Upper lobe of left lung (tissue), 6 donors: ENCODE results near the gene KLHL18. TPM values are rescaled to one million over a fixed set of nuclear protein-coding genes. Genes with fewer than 3 reads are reported as not detected.
"Not testable (repeated sequence)": the region's sequence is repeated elsewhere in the genome, so short reads cannot be mapped to it uniquely, and the experiment has no call there.

Experiments
- ATAC-seq, 2 donors: fragments of 200-7000 bp; cut with Tn5 transposase; one replicate each; pipeline ENCODE4 v1.9.1; 2022; ENCODE audit warnings: mild to moderate bottlenecking in 2 of 2, moderate library complexity in 2 of 2; ENCODE audit not compliant: low FRiP score in 2 of 2
- DNase-seq, 2 donors: peaks; one replicate each; pipeline ENCODE4 v3.0.0-alpha.2; 2019 to 2020
- H3K27ac ChIP-seq, 4 donors: fragments of 200-600 bp; sonication (generic); one replicate each; pipeline ENCODE4 v1.5.1; 2016 to 2019
- H3K27me3 ChIP-seq, 4 donors: fragments of 200-600 bp; sonication (generic); one replicate each; pipeline ENCODE4 v1.5.1; 2017 to 2019
- H3K36me3 ChIP-seq, 4 donors: fragments of 200-600 bp; sonication (generic); one replicate each; pipeline ENCODE4 v1.5.1; 2016 to 2019
- H3K4me1 ChIP-seq, 4 donors: fragments of 200-600 bp; sonication (generic); one replicate each; pipeline ENCODE4 v1.5.1; 2018 to 2019
- H3K4me3 ChIP-seq, 4 donors: fragments of 200-600 bp; sonication (generic); one replicate each; pipeline ENCODE4 v1.5.1; 2017 to 2019; ENCODE audit warnings: mild to moderate bottlenecking in 2 of 4, moderate library complexity in 1 of 4
- H3K9me3 ChIP-seq, 4 donors: fragments of 200-600 bp; sonication (generic); one replicate each; pipeline ENCODE4 v1.5.1; 2018 to 2019
- EP300 ChIP-seq, 4 donors: sonication (generic); formaldehyde crosslinking; IDR thresholded peaks; one replicate each; pipeline ENCODE4 v1.5.1; 2017; ENCODE audit warnings: antibody characterized with exemption in 4 of 4, control low read depth in 2 of 4
- POLR2A ChIP-seq, 4 donors: fragments of 450-650 bp; IDR thresholded peaks; one replicate each; pipeline ENCODE4 v1.5.1; 2016 to 2017; ENCODE audit warnings: antibody characterized with exemption in 4 of 4, mild to moderate bottlenecking in 2 of 4
- POLR2AphosphoS5 ChIP-seq, 2 donors: sonication (generic); formaldehyde crosslinking; IDR thresholded peaks; one replicate each; pipeline ENCODE4 v1.5.1; 2017; ENCODE audit warnings: antibody characterized with exemption in 2 of 2
- WGBS, 2 donors: methylation state at CpG; one replicate each; pipeline ENCODE4 v1.1.5; 2017 to 2018; 5-methylcytosine and 5-hydroxymethylcytosine counted together
- total RNA-seq, 6 donors: library from RNA; depleted of rRNA in 4 of 6; stranded (reverse); fragments of >200 nt in 4 of 6; gene quantifications; one replicate each; pipeline versions ENCODE4 v1.1.0 to v1.2.1, GENCODE V29; 2016 to 2021
- TF ChIP-seq, protein P1 (sequence below), 6 experiments: fragments of 450-650 bp in 4 of 6; fragments of 200-600 bp in 2 of 6; sonication (generic) in 2 of 6; IDR thresholded peaks; one replicate each; pipeline ENCODE4 v1.5.1; 2016 to 2019; ENCODE audit warnings: antibody characterized with exemption in 6 of 6
- donor health status: DM: no; HTN: no; CAD: no; lungs with moderate emphysema.
- donor health status: DM: no; HTN: yes; CAD: no; lungs with severe emphysema.

Gene KLHL18
- total RNA-seq, 6 donors from 2014 or later = 12.6 to 35.5 (median 19.4) TPM

DNA sequence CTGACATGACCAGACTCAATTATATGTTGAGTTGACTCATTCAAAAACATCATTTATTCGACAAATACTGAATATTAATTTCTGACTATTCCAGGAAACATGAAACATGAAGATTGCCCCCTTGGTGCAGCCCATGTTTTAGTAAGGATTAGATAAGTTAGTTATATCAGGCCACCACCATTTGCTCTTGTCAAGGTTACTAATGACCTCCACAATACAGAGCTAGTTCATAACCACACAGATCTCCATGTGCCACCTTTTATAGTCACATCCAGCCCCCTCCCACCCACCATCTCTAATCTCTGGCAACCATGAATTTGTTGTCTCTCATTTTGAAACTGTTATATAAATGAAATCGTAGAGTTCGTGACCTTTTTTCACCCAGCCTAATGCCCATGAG lies 15.7 kb downstream of the KLHL18 start:
- Histone ChIP-seq H3K9me3 (no peaks in the 10 kb centered on the region), H3K4me1 (peaks cover 5 to 22% (median 13%) of the 10 kb centered on the region in 4 donors), H3K27ac (no peak overlapping the region), H3K27me3 (no peaks in the 10 kb centered on the region), H3K36me3 (peaks cover 0 to 15% (median 6%) of the 10 kb centered on the region in 4 donors), H3K4me3 (no peak overlapping the region)
- WGBS, 2 donors = 91 to 94% methylated on average over 3 of the region's 3 CpGs
- DNase-seq (no peak), ATAC-seq (no peak)
- no peak for TF ChIP-seq POLR2AphosphoS5 (IDR thresholded peaks at IDR 0.05)
- TF ChIP-seq EP300 (IDR thresholded peaks at IDR 0.05) = no peak
- TF ChIP-seq, protein P1, sequence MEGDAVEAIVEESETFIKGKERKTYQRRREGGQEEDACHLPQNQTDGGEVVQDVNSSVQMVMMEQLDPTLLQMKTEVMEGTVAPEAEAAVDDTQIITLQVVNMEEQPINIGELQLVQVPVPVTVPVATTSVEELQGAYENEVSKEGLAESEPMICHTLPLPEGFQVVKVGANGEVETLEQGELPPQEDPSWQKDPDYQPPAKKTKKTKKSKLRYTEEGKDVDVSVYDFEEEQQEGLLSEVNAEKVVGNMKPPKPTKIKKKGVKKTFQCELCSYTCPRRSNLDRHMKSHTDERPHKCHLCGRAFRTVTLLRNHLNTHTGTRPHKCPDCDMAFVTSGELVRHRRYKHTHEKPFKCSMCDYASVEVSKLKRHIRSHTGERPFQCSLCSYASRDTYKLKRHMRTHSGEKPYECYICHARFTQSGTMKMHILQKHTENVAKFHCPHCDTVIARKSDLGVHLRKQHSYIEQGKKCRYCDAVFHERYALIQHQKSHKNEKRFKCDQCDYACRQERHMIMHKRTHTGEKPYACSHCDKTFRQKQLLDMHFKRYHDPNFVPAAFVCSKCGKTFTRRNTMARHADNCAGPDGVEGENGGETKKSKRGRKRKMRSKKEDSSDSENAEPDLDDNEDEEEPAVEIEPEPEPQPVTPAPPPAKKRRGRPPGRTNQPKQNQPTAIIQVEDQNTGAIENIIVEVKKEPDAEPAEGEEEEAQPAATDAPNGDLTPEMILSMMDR (IDR thresholded peaks at IDR 0.05) = no peak
- no peak for TF ChIP-seq POLR2A (IDR thresholded peaks at IDR 0.05)

DNA sequence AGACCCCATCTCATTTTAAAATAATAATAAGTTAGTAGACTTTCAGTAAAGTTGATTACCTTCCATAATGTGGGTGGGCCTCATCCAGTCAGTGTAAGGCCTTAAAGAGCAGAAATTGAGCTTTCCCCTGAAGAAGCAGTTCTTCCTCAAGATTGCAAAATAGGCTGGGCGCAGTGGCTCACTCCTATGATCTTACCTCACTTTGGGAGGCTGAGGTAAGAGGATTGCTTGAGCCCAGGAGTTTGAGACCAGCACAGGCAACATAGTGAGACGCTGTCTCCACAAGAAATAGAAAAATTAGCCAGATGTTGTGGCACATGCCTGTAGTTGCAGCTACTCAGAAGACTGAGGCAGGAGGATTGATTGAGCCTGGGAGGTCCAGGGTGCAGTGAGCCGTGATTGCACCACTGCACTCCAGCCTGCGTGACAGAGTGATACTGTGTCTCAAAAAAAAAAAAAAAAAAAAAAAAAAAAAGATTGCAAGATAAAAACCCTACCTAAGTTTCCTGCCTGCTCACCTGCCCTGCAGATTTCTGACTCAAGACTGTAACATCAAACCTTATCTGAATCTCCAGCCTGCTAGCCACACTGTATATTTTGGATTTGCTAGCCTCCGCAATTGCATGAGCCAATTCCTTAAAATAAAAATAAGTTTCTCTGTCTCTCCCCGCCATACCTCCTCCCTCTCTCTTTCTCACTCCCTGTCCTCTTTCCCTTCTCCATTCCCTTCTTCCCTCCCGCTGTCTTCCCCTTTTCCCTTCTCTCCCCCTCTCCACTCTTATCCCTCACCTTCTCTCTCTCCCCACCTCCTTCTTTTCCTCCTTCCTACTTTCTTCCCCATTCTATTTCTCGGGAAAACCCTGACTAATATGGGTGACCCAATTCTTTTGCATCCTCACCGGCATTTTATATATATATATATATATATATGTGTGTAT lies 16.9 kb downstream of the KLHL18 start:
- ATAC-seq = no peak
- H3K27ac ChIP-seq = no peak overlapping the region

DNA sequence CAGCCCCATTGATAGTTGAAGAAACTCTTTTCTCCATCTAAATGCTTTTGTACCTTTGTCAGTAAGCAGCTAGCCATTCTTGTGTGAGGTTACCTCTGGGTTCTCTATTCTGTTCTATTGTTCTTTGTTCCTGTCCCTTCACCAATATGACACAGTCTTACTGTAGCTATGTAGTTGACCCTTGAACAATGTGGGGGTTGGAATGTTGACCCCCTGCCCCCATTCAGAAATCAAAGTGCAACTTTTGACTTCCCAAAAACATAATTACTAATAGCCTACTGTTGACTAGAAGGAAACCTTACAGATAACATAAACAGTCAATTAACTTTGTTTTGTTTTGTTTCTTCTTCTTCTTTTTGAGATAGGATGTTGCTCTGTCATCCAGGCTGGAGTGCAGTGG lies 18.7 kb downstream of the KLHL18 start:
- H3K4me1 ChIP-seq = peaks cover 4 to 14% (median 8%) of the 10 kb centered on the region in 4 donors
- no peak overlapping the region for H3K27ac ChIP-seq
- TF ChIP-seq POLR2A (IDR thresholded peaks at IDR 0.05) = no peak
- TF ChIP-seq EP300 (IDR thresholded peaks at IDR 0.05) = no peak
- TF ChIP-seq POLR2AphosphoS5 (IDR thresholded peaks at IDR 0.05) = no peak
- TF ChIP-seq, protein P1 (IDR thresholded peaks at IDR 0.05) = no peak
- peaks cover 0 to 16% (median 8%) of the 10 kb centered on the region in 4 donors for H3K36me3 ChIP-seq
- DNase-seq (no peak), ATAC-seq (no peak)
- no peaks in the 10 kb centered on the region for H3K27me3 ChIP-seq
- H3K9me3 ChIP-seq = no peaks in the 10 kb centered on the region
- no peak overlapping the region for H3K4me3 ChIP-seq

More for the DNA sequence above, 16.9 kb downstream of the KLHL18 start:
- H3K27me3 ChIP-seq = no peaks in the 10 kb centered on the region
- no peak overlapping the region for H3K4me3 ChIP-seq
- H3K4me1 ChIP-seq = peaks cover 5 to 22% (median 11%) of the 10 kb centered on the region in 4 donors
- WGBS, 2 donors = 87 to 90% methylated on average over 9 of the region's 9 CpGs
- DNase-seq = no peak
- TF ChIP-seq POLR2AphosphoS5 (IDR thresholded peaks at IDR 0.05) (no peak), POLR2A (IDR thresholded peaks at IDR 0.05) (no peak), EP300 (IDR thresholded peaks at IDR 0.05) (no peak)
- TF ChIP-seq, protein P1 (IDR thresholded peaks at IDR 0.05) = no peak
- H3K36me3 ChIP-seq = peaks cover 0 to 16% (median 8%) of the 10 kb centered on the region in 4 donors
- no peaks in the 10 kb centered on the region for H3K9me3 ChIP-seq

DNA sequence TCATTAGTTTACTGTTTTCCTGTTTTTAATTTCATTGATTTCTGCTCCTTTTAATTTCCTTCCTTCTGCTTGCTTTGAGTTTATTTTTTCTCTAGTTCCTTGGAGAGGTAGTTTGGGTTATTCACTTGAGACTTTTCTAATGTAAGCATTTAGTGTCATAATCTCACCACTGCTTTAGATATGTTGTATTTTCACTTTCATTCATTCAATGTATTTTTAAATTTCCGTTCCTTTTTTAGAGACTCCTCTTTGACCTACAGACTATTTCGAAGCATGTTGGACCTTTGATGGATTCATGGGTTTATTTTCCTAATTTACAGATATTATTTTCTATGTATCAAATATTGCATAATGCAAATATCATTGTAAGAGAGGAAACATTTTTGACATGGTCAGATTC lies 23.3 kb downstream of the KLHL18 start:
- Histone ChIP-seq H3K9me3 (no peaks in the 10 kb centered on the region), H3K4me1 (no peaks in the 10 kb centered on the region), H3K27ac (no peak overlapping the region), H3K4me3 (no peak overlapping the region), H3K27me3 (no peaks in the 10 kb centered on the region), H3K36me3 (peaks cover 0 to 24% (median 11%) of the 10 kb centered on the region in 4 donors)
- TF ChIP-seq POLR2A (IDR thresholded peaks at IDR 0.05) (no peak), POLR2AphosphoS5 (IDR thresholded peaks at IDR 0.05) (no peak), EP300 (IDR thresholded peaks at IDR 0.05) (no peak)
- TF ChIP-seq, protein P1 (IDR thresholded peaks at IDR 0.05) = no peak
- ATAC-seq (no peak), DNase-seq (no peak)
- WGBS, 2 donors = 79 to 82% methylated on average over 2 of the region's 2 CpGs

DNA sequence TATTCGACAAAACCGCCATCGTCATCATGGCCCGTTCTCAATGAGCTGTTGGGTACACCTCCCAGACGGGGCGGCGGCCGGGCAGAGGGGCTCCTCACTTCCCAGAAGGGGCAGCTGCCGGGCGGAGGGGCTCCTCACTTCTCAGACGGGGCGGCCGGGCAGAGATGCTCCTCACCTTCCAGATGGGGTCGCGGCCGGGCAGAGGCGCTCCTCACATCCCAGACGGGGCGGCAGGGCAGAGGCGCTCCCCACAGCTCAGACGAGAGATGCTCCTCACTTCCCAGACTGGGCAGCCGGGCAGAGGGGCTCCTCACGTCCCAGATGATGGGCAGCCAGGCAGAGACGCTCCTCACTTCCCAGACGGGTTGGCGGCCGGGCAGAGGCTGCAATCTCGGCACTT lies 26.5 kb downstream of the KLHL18 start:
- H3K4me3 ChIP-seq, H3K4me1 ChIP-seq, H3K27ac ChIP-seq, H3K27me3 ChIP-seq, H3K36me3 ChIP-seq, H3K9me3 ChIP-seq, ATAC-seq: not testable (repeated sequence)
- peak in 1 of 2 donors; percentile 62 for DNase-seq
- WGBS, 2 donors = 96 to 97% methylated on average over 12 to 23 of the region's 28 CpGs
